ENCODE measurements around the gene RFNG. TPM values are rescaled to one million over a fixed set of nuclear protein-coding genes. Genes with fewer than 3 reads are reported as not detected.

RFNG gene
- total RNA-seq, 2 donors from 2014 or later, result 30.6 to 32.1 TPM

GRCh38 chr17:82021107-82021899 is 30.3 kb downstream of the RFNG start:
- DNase-seq, result peak; percentile 78
- peak; percentile 70 for TF ChIP-seq CTCF (IDR thresholded peaks at IDR 0.05)
- Histone ChIP-seq H3K9me3 (no peaks in the 10 kb centered on the region), H3K9ac (ENCODE audit: low read depth in 2 of 2, low read length in 2 of 2) (peak overlapping the region; percentile 90 to 94), H3K36me3 (no peaks in the 10 kb centered on the region), H3K4me1 (peaks cover 17% of the 10 kb centered on the region), H3K27me3 (no peaks in the 10 kb centered on the region), H3K27ac (peak overlapping the region; percentile 54), H3K4me3 (peak overlapping the region; percentile 77)
- intact Hi-C loops (cut with DNase I), result no loop called here

- H3K27ac ChIP-seq, result no peak overlapping the region
- DNase-seq, result no peak
- no peaks in the 10 kb centered on the region for H3K27me3 ChIP-seq
- H3K9ac ChIP-seq (ENCODE audit: low read depth in 2 of 2, low read length in 2 of 2), result peak overlapping the region in 1 of 2 donors; percentile 94
- peaks cover 17% of the 10 kb centered on the region for H3K4me1 ChIP-seq
- no peaks in the 10 kb centered on the region for H3K9me3 ChIP-seq
- H3K4me3 ChIP-seq, result no peak overlapping the region
- H3K36me3 ChIP-seq, result no peaks in the 10 kb centered on the region
- intact Hi-C loops (cut with DNase I), result loop anchor here (1.0 kb wide), 1 partner anchor 61 kb away; no protein-coding TSS in a partner anchor
- TF ChIP-seq CTCF (IDR thresholded peaks at IDR 0.05), result no peak
Observed at GRCh38 chr17:82020572-82021106, 31.0 kb downstream of the RFNG start.

GRCh38 chr17:82019690-82020571 is 31.7 kb downstream of the RFNG start:
- intact Hi-C loops (cut with DNase I), result loop anchor here (1.0 kb wide), 1 partner anchor 61 kb away; no protein-coding TSS in a partner anchor

GRCh38 chr17:82018989-82019689 is 32.5 kb downstream of the RFNG start:
- Histone ChIP-seq H3K4me1 (peaks cover 17% of the 10 kb centered on the region), H3K27me3 (no peaks in the 10 kb centered on the region), H3K4me3 (no peak overlapping the region), H3K36me3 (no peaks in the 10 kb centered on the region), H3K9ac (ENCODE audit: low read depth in 2 of 2, low read length in 2 of 2) (no peak overlapping the region), H3K9me3 (no peaks in the 10 kb centered on the region), H3K27ac (no peak overlapping the region)
- no peak for TF ChIP-seq CTCF (IDR thresholded peaks at IDR 0.05)
- DNase-seq, result no peak
- intact Hi-C loops (cut with DNase I), result no loop called here

More at GRCh38 chr17:82019690-82020571, 31.7 kb downstream of the RFNG start:
- no peaks in the 10 kb centered on the region for H3K36me3 ChIP-seq
- peaks cover 17% of the 10 kb centered on the region for H3K4me1 ChIP-seq
- peak; percentile 68 for TF ChIP-seq CTCF (IDR thresholded peaks at IDR 0.05)
- no peaks in the 10 kb centered on the region for H3K9me3 ChIP-seq
- H3K27me3 ChIP-seq, result no peaks in the 10 kb centered on the region
- peak overlapping the region in 1 of 2 donors; percentile 2 for H3K9ac ChIP-seq (ENCODE audit: low read depth in 2 of 2, low read length in 2 of 2)
- peak; percentile 76 for DNase-seq
- no peak overlapping the region for H3K4me3 ChIP-seq
- H3K27ac ChIP-seq, result no peak overlapping the region

Measured in colonic mucosa (tissue), 4 donors.